IMR-90 (cell line): ENCODE results near the gene TECTA. TPM values are rescaled to one million over a fixed set of nuclear protein-coding genes. Genes with fewer than 3 reads are reported as not detected.

Source experiments
- ATAC-seq: fragments of 200-7000 bp; cut with Tn5 transposase; 2 replicates; pipeline ENCODE4 v1.9.1; 2020; ENCODE audit warnings: low read depth, mild to moderate bottlenecking, moderate library complexity
- BruUV-seq: library from RNA; stranded (reverse); fragments of 400-500 nt; replicated peaks from 2 replicates; lab custom pipeline; 2021; lab: Mats Ljungman, UMichigan
- CTCF ChIA-PET: fragments of 300-600 bp; formaldehyde crosslinking; extraction: SDS; loops from one replicate; lab custom pipeline; 2021; ENCODE audit warnings: antibody characterized with exemption; lab: Yijun Ruan, JAX
- POLR2A ChIA-PET: fragments of 300-600 bp; sonication (Branson Sonifier 250); formaldehyde crosslinking; loops from one replicate; lab custom pipeline; 2022; ENCODE audit warnings: antibody characterized with exemption; ENCODE audit not compliant: unreplicated experiment; lab: Charles Lee
- DNase-seq: peaks from one replicate; pipeline ENCODE4 v3.0.0; 2013
- H2AFZ ChIP-seq: replicated peaks from 2 replicates; pipeline ENCODE3; 2013; ENCODE audit warnings: low read length, mild to moderate bottlenecking; ENCODE audit not compliant: poor library complexity
- H2AK5ac ChIP-seq: 2 replicates; pipeline ENCODE4 v1.6.1; 2013; ENCODE audit warnings: low read depth, low read length, inconsistent platforms
- H2AK9ac ChIP-seq: replicated peaks from 2 replicates; pipeline ENCODE3; 2013; ENCODE audit warnings: mild to moderate bottlenecking, low read depth, low read length, moderate library complexity; ENCODE audit not compliant: poor library complexity
- H2BK120ac ChIP-seq: 2 replicates; pipeline ENCODE4 v1.6.1; 2013; ENCODE audit warnings: low read depth, low read length, inconsistent platforms
- H2BK15ac ChIP-seq: 3 replicates; pipeline ENCODE4 v1.6.1; 2013; ENCODE audit warnings: low read depth, low read length, inconsistent platforms
- H2BK20ac ChIP-seq: 2 replicates; pipeline ENCODE4 v1.6.1; 2013; ENCODE audit warnings: low read depth, mild to moderate bottlenecking, inconsistent platforms, low read length, moderate library complexity
- H2BK5ac ChIP-seq: 2 replicates; pipeline ENCODE4 v1.6.1; 2013; ENCODE audit warnings: mild to moderate bottlenecking, low read depth, low read length, inconsistent platforms; ENCODE audit not compliant: poor library complexity, severe bottlenecking
- H3K14ac ChIP-seq: replicated peaks from 2 replicates; pipeline ENCODE4 v1.6.1; 2013; ENCODE audit warnings: low read depth, low read length, inconsistent platforms
- H3K18ac ChIP-seq: 2 replicates; pipeline ENCODE4 v1.6.1; 2013; ENCODE audit warnings: low read depth, low read length, control low read depth
- H3K23ac ChIP-seq: 2 replicates; pipeline ENCODE4 v1.6.1; 2013; ENCODE audit warnings: low read depth, low read length, inconsistent platforms
- H3K27ac ChIP-seq: 2 replicates; pipeline ENCODE4 v1.5.1; 2013; ENCODE audit warnings: mild to moderate bottlenecking, control low read depth, low read length; ENCODE audit not compliant: insufficient read depth
- H3K27me3 ChIP-seq: 2 replicates; pipeline ENCODE4 v1.6.1; 2013; ENCODE audit warnings: low read length; ENCODE audit not compliant: control insufficient read depth, insufficient read depth
- H3K36me3 ChIP-seq: 2 replicates; pipeline ENCODE4 v1.6.1; 2013; ENCODE audit warnings: low read length, mixed read lengths; ENCODE audit not compliant: control insufficient read depth, insufficient read depth
- H3K4ac ChIP-seq: 2 replicates; pipeline ENCODE4 v1.6.1; 2013; ENCODE audit warnings: low read depth, low read length, inconsistent platforms
- H3K4me1 ChIP-seq: 2 replicates; pipeline ENCODE4 v1.6.1; 2013; ENCODE audit warnings: low read length, mixed read lengths; ENCODE audit not compliant: control insufficient read depth, insufficient read depth
- H3K4me2 ChIP-seq: 2 replicates; pipeline ENCODE4 v1.6.1; 2013; ENCODE audit warnings: low read depth, mild to moderate bottlenecking, control low read depth, low read length, moderate library complexity
- H3K4me3 ChIP-seq: 2 replicates; pipeline ENCODE4 v1.5.1; 2013; ENCODE audit warnings: low read depth, mild to moderate bottlenecking, control low read depth, low read length, moderate library complexity; ENCODE audit not compliant: insufficient read depth
- H3K56ac ChIP-seq: 2 replicates; pipeline ENCODE4 v1.6.1; 2013; ENCODE audit warnings: low read length, inconsistent platforms; ENCODE audit not compliant: insufficient read depth; ENCODE audit errors: extremely low read depth
- H3K79me1 ChIP-seq, 2 experiments: 2 replicates each; pipeline ENCODE4 v1.6.1; 2013; ENCODE audit warnings: low read length in 2 of 2, inconsistent platforms in 1 of 2, low read depth in 1 of 2
- H3K9ac ChIP-seq: 2 replicates; pipeline ENCODE4 v1.6.1; 2013; ENCODE audit warnings: low read depth, low read length, control low read depth
- H3K9me1 ChIP-seq: 2 replicates; pipeline ENCODE4 v1.6.1; 2013; ENCODE audit warnings: low read length, inconsistent platforms; ENCODE audit not compliant: insufficient read depth
- H3K9me3 ChIP-seq: 2 replicates; pipeline ENCODE4 v1.6.1; 2013; ENCODE audit warnings: low read length; ENCODE audit not compliant: control insufficient read depth, insufficient read depth
- H4K20me1 ChIP-seq: 2 replicates; pipeline ENCODE4 v1.6.1; 2013; ENCODE audit warnings: low read length, inconsistent platforms; ENCODE audit not compliant: insufficient read depth
- H4K5ac ChIP-seq: 2 replicates; pipeline ENCODE4 v1.6.1; 2013; ENCODE audit warnings: mild to moderate bottlenecking, low read depth, low read length, control low read depth
- H4K8ac ChIP-seq, 2 experiments: 2 replicates each; pipeline ENCODE4 v1.6.1; 2013; ENCODE audit warnings: low read depth in 2 of 2, low read length in 2 of 2, control low read depth in 1 of 2, inconsistent platforms in 1 of 2
- H4K91ac ChIP-seq: 2 replicates; pipeline ENCODE4 v1.6.1; 2013; ENCODE audit warnings: low read depth, low read length, inconsistent platforms; ENCODE audit not compliant: insufficient read depth
- BHLHE40 ChIP-seq: fragments of 150-350 bp; IDR thresholded peaks from 2 replicates; pipeline ENCODE4 v1.6.1; 2016; ENCODE audit warnings: mild to moderate bottlenecking, low read depth, low read length
- CEBPB ChIP-seq: IDR thresholded peaks from 2 replicates; pipeline ENCODE4 v1.6.1; 2012; ENCODE audit warnings: low read depth, low read length, improper control_type of control experiment
- CHD1 ChIP-seq: IDR thresholded peaks from 2 replicates; pipeline ENCODE4 v1.6.1; 2012; ENCODE audit warnings: low read depth, low read length, improper control_type of control experiment
- FOS ChIP-seq: fragments of 150-350 bp; IDR thresholded peaks from 2 replicates; pipeline ENCODE4 v1.6.1; 2016; ENCODE audit warnings: low read depth, low read length
- MAFK ChIP-seq: IDR thresholded peaks from 2 replicates; pipeline ENCODE4 v1.6.1; 2012; ENCODE audit warnings: low read depth, low read length, improper control_type of control experiment
- MAZ ChIP-seq: IDR thresholded peaks from 2 replicates; pipeline ENCODE4 v1.6.1; 2012; ENCODE audit warnings: low read depth, mild to moderate bottlenecking, low read length, improper control_type of control experiment, moderate library complexity, borderline replicate concordance
- MXI1 ChIP-seq: IDR thresholded peaks from 2 replicates; pipeline ENCODE4 v1.6.1; 2012; ENCODE audit warnings: low read depth, mild to moderate bottlenecking, low read length, moderate library complexity, borderline replicate concordance
- NFE2L2 ChIP-seq: fragments of 150-350 bp; IDR thresholded peaks from 2 replicates; pipeline ENCODE4 v1.6.1; 2016; ENCODE audit warnings: low read depth, mild to moderate bottlenecking, low read length
- POLR2A ChIP-seq: IDR thresholded peaks from 2 replicates; pipeline ENCODE4 v1.6.1; 2012; ENCODE audit warnings: mild to moderate bottlenecking, low read depth, low read length
- RAD21 ChIP-seq: IDR thresholded peaks from 2 replicates; pipeline ENCODE4 v1.6.1; 2012; ENCODE audit warnings: low read length, improper control_type of control experiment
- RCOR1 ChIP-seq: IDR thresholded peaks from 2 replicates; pipeline ENCODE4 v1.6.1; 2012; ENCODE audit warnings: mild to moderate bottlenecking, low read length, improper control_type of control experiment; ENCODE audit not compliant: insufficient replicate concordance
- RFX5 ChIP-seq: IDR thresholded peaks from 2 replicates; pipeline ENCODE4 v1.8.0; 2012; ENCODE audit warnings: low read depth, mild to moderate bottlenecking, low read length, moderate library complexity
- SMC3 ChIP-seq: fragments of 150-350 bp; IDR thresholded peaks from 2 replicates; pipeline ENCODE4 v1.6.1; 2016; ENCODE audit warnings: low read depth, mild to moderate bottlenecking, antibody characterized with exemption, low read length, moderate library complexity
- WGBS, 2 experiments: methylation state at CpG; one replicate each; pipeline versions ENCODE4 v1.1.5 to v1.1.7; 2013; ENCODE audit warnings: missing lambda C conversion rate in 2 of 2; ENCODE audit not compliant: insufficient read length in 1 of 2; ENCODE audit errors: extremely low coverage in 2 of 2; 5-methylcytosine and 5-hydroxymethylcytosine counted together
- dilution Hi-C: fragments of 300-500 bp; cut with HindIII; formaldehyde crosslinking; loops from one replicate; pipeline ENCODE4 v1.14.3; 2018; ENCODE audit warnings: low sequenced_read_pairs; ENCODE audit not compliant: unreplicated experiment
- in situ Hi-C: fragments of 300-500 bp; cut with MboI; formaldehyde crosslinking; loops from 3 replicates; pipeline ENCODE4 v1.14.3; 2019; ENCODE audit warnings: low sequenced_read_pairs, inconsistent platforms, mixed read lengths
- intact Hi-C: fragments of 100-400 bp; cut with micrococcal nuclease; formaldehyde crosslinking; loops from 2 replicates; pipeline ENCODE4 v1.10.0; 2022
- polyA plus RNA-seq, 3 experiments: library from polyadenylated mRNA; depleted of rRNA; stranded (reverse); fragments of >200 nt; gene quantifications; 2 replicates each; pipeline ENCODE4 v1.2.3, GENCODE V29; 2012; ENCODE audit warnings: low replicate concordance in 1 of 3
- total RNA-seq: library from RNA; depleted of rRNA; stranded (reverse); fragments of >200 nt; gene quantifications from 2 replicates; pipeline ENCODE4 v1.2.3, GENCODE V29; 2012
- TF ChIP-seq, protein P1 (sequence below): fragments of 150-350 bp; IDR thresholded peaks from 2 replicates; pipeline ENCODE4 v1.6.1; 2017; ENCODE audit warnings: mild to moderate bottlenecking, antibody characterized with exemption, low read length, low read depth
- TF ChIP-seq, protein P2 (sequence below): fragments of 150-350 bp; IDR thresholded peaks from 2 replicates; pipeline ENCODE4 v1.6.1; 2016; ENCODE audit warnings: low read depth, mild to moderate bottlenecking, low read length, moderate library complexity, borderline replicate concordance
- TF ChIP-seq, protein P3 (sequence below): conservative IDR thresholded peaks from 2 replicates; pipeline ENCODE4 v1.5.1; 2012; ENCODE audit warnings: mild to moderate bottlenecking, low read depth, low read length, improper control_type of control experiment

The TECTA gene
- total and polyA plus RNA-seq, 2 of the 4 experiments (the other 2 are of a cell fraction): 0.17 to 0.18 TPM

DNA sequence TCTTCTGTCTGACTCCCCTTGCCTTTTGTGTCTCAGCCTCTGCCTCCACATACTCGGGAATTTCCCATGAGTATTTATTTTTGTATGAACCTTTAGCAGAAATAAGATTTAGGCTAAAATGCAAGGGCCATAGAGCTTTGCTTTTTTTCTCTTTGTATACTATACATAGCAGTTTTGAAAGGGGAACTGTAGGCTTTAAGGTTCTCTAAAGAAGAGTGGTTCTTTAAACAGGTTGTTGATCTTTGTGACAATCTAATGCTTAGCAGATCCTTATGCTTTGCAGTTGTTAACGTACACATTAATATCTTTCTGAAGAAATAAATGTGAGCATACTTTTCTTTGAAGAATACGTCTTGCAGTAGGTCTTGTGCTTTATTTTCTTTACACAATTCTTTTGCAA is 42.1 kb upstream of the TECTA start:
- H2BK20ac ChIP-seq: no peak overlapping the region
- H3K4me3 ChIP-seq: no peak overlapping the region
- H3K9me3 ChIP-seq: no peaks in the 10 kb centered on the region
- no peak overlapping the region for H4K8ac ChIP-seq
- no peak overlapping the region for H2BK5ac ChIP-seq
- H4K91ac ChIP-seq: no peak overlapping the region
- no peak overlapping the region for H3K27ac ChIP-seq
- H4K5ac ChIP-seq: no peak overlapping the region
- H3K18ac ChIP-seq: no peak overlapping the region
- H3K4me1 ChIP-seq: no peaks in the 10 kb centered on the region
- POLR2A ChIA-PET: no interaction called here
- H3K4me2 ChIP-seq: no peak overlapping the region
- no peak overlapping the region for H2BK120ac ChIP-seq
- WGBS, 2 experiments: no CpG with 5 or more reads among the region's 3 CpGs
- no peak overlapping the region for H2AFZ ChIP-seq
- no peaks in the 10 kb centered on the region for H3K27me3 ChIP-seq
- H3K79me1 ChIP-seq: no peaks in the 10 kb centered on the region
- H3K36me3 ChIP-seq: peaks cover 11% of the 10 kb centered on the region
- no peaks in the 10 kb centered on the region for H3K9me1 ChIP-seq
- H3K14ac ChIP-seq: no peak overlapping the region
- H3K4ac ChIP-seq: no peak overlapping the region
- no peak overlapping the region for H3K56ac ChIP-seq
- dilution Hi-C loops (no loop called here), intact Hi-C loops (no loop called here), in situ Hi-C loops (no loop called here)
- no peak overlapping the region for H2AK5ac ChIP-seq
- DNase-seq (no peak), ATAC-seq (no peak)
- no peaks in the 10 kb centered on the region for H4K20me1 ChIP-seq
- CTCF ChIA-PET: no interaction called here
- TF ChIP-seq, protein P1, sequence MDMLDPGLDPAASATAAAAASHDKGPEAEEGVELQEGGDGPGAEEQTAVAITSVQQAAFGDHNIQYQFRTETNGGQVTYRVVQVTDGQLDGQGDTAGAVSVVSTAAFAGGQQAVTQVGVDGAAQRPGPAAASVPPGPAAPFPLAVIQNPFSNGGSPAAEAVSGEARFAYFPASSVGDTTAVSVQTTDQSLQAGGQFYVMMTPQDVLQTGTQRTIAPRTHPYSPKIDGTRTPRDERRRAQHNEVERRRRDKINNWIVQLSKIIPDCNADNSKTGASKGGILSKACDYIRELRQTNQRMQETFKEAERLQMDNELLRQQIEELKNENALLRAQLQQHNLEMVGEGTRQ: no peak
- TF ChIP-seq MAZ (no peak), CHD1 (no peak), CEBPB (no peak), FOS (no peak), POLR2A (no peak), MXI1 (no peak), RFX5 (no peak), RAD21 (no peak), NFE2L2 (no peak), MAFK (no peak), SMC3 (no peak), BHLHE40 (no peak), RCOR1 (no peak)
- TF ChIP-seq, protein P2, sequence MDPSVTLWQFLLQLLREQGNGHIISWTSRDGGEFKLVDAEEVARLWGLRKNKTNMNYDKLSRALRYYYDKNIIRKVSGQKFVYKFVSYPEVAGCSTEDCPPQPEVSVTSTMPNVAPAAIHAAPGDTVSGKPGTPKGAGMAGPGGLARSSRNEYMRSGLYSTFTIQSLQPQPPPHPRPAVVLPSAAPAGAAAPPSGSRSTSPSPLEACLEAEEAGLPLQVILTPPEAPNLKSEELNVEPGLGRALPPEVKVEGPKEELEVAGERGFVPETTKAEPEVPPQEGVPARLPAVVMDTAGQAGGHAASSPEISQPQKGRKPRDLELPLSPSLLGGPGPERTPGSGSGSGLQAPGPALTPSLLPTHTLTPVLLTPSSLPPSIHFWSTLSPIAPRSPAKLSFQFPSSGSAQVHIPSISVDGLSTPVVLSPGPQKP: no peak
- TF ChIP-seq, protein P3, sequence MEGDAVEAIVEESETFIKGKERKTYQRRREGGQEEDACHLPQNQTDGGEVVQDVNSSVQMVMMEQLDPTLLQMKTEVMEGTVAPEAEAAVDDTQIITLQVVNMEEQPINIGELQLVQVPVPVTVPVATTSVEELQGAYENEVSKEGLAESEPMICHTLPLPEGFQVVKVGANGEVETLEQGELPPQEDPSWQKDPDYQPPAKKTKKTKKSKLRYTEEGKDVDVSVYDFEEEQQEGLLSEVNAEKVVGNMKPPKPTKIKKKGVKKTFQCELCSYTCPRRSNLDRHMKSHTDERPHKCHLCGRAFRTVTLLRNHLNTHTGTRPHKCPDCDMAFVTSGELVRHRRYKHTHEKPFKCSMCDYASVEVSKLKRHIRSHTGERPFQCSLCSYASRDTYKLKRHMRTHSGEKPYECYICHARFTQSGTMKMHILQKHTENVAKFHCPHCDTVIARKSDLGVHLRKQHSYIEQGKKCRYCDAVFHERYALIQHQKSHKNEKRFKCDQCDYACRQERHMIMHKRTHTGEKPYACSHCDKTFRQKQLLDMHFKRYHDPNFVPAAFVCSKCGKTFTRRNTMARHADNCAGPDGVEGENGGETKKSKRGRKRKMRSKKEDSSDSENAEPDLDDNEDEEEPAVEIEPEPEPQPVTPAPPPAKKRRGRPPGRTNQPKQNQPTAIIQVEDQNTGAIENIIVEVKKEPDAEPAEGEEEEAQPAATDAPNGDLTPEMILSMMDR: no peak
- H3K23ac ChIP-seq: no peak overlapping the region
- H2AK9ac ChIP-seq: no peak overlapping the region
- H3K9ac ChIP-seq: no peak overlapping the region
- no peak overlapping the region for H2BK15ac ChIP-seq
- BruUV-seq: no TSS peak
